ENCODE results near the gene MTUS2.
A peak's percentile ranks its signal among the peaks of the same experiment; 100 is the strongest.

The MTUS2 gene

GRCh38 chr13:29521336-29521735, 701.2 kb downstream of the MTUS2 start:
- no peak for TF ChIP-seq SPI1 (IDR thresholded peaks at IDR 0.05; ENCODE audit: borderline replicate concordance, low read depth)
- no peak for TF ChIP-seq CTCF (IDR thresholded peaks at IDR 0.05; ENCODE audit: insufficient read depth, low read length)
- no peak for TF ChIP-seq GABPA (IDR thresholded peaks at IDR 0.05; ENCODE audit: low read depth)
- H3K27ac ChIP-seq (replicated peaks) = no peak overlapping the region
- no peak for DNase-seq (ENCODE audit: low read depth in 1 of 2, low spot score in 1 of 2)
- H3K27me3 ChIP-seq (ENCODE audit: insufficient read depth, poor library complexity, severe bottlenecking) = no peaks in the 10 kb centered on the region
- no peak overlapping the region for H3K4me3 ChIP-seq (replicated peaks; ENCODE audit: insufficient read depth, low read length)

- DNase-seq (ENCODE audit: low read depth in 1 of 2, low spot score in 1 of 2) = no peak
- H3K27ac ChIP-seq (replicated peaks) = no peak overlapping the region
- no peak overlapping the region for H3K4me3 ChIP-seq (replicated peaks; ENCODE audit: insufficient read depth, low read length)
- H3K27me3 ChIP-seq (ENCODE audit: insufficient read depth, poor library complexity, severe bottlenecking) = no peaks in the 10 kb centered on the region
- TF ChIP-seq GABPA (IDR thresholded peaks at IDR 0.05; ENCODE audit: low read depth) = no peak
- TF ChIP-seq CTCF (IDR thresholded peaks at IDR 0.05; ENCODE audit: insufficient read depth, low read length) = no peak
- no peak for TF ChIP-seq POLR2AphosphoS5 (IDR thresholded peaks at IDR 0.05; ENCODE audit: low read depth)
Measured at GRCh38 chr13:29522044-29522685, 702.0 kb downstream of the MTUS2 start.

GRCh38 chr13:29523199-29523961, 703.2 kb downstream of the MTUS2 start:
- no peak for TF ChIP-seq CTCF (IDR thresholded peaks at IDR 0.05; ENCODE audit: insufficient read depth, low read length)
- TF ChIP-seq POLR2AphosphoS5 (IDR thresholded peaks at IDR 0.05; ENCODE audit: low read depth) = peak; percentile 53
- DNase-seq (ENCODE audit: low read depth in 1 of 2, low spot score in 1 of 2) = no peak
- Histone ChIP-seq H3K27me3 (ENCODE audit: insufficient read depth, poor library complexity, severe bottlenecking) (no peaks in the 10 kb centered on the region), H3K4me3 (replicated peaks; ENCODE audit: insufficient read depth, low read length) (no peak overlapping the region), H3K27ac (replicated peaks) (no peak overlapping the region)

GRCh38 chr13:29524176-29524575, 704.0 kb downstream of the MTUS2 start:
- Histone ChIP-seq H3K27me3 (ENCODE audit: insufficient read depth, poor library complexity, severe bottlenecking) (no peaks in the 10 kb centered on the region), H3K27ac (replicated peaks) (no peak overlapping the region), H3K4me3 (replicated peaks; ENCODE audit: insufficient read depth, low read length) (no peak overlapping the region)
- DNase-seq (ENCODE audit: low read depth in 1 of 2, low spot score in 1 of 2) = no peak
- TF ChIP-seq POLR2AphosphoS5 (IDR thresholded peaks at IDR 0.05; ENCODE audit: low read depth) = no peak
- TF ChIP-seq CTCF (IDR thresholded peaks at IDR 0.05; ENCODE audit: insufficient read depth, low read length) = no peak
- no peak for TF ChIP-seq GABPA (IDR thresholded peaks at IDR 0.05; ENCODE audit: low read depth)
- no peak for TF ChIP-seq SPI1 (IDR thresholded peaks at IDR 0.05; ENCODE audit: borderline replicate concordance, low read depth)
- no peak for TF ChIP-seq REST (IDR thresholded peaks at IDR 0.05; ENCODE audit: insufficient replicate concordance, low read depth)

Data from HL-60 (cell line).